Kidney (tissue), 14 donors: ENCODE results near the gene YPEL1. TPM values are rescaled to one million over a fixed set of nuclear protein-coding genes. Genes with fewer than 3 reads are reported as not detected.

Experiments used
- DNase-seq, 5 donors: peaks; one replicate each; pipeline ENCODE4 v3.0.0-alpha.2; 2013 to 2020
- FAIRE-seq: peaks from 2 replicates; lab custom pipeline; 2012; peaks lifted over from hg19 to GRCh38; lab: Jason Lieb, UNC
- H3K27ac ChIP-seq, 2 donors: one replicate each; pipeline ENCODE4 v1.7.0; 2013; ENCODE audit warnings: low read depth in 2 of 2, low read length in 2 of 2, inconsistent platforms in 1 of 2
- H3K27me3 ChIP-seq: one replicate; pipeline ENCODE4 v1.7.1; 2013; ENCODE audit warnings: low read length, inconsistent platforms; ENCODE audit not compliant: control insufficient read depth, insufficient read depth
- H3K36me3 ChIP-seq, 3 donors: one replicate each; pipeline versions ENCODE4 v1.7.0 to v1.7.1; 2013; ENCODE audit warnings: low read length in 3 of 3, control low read depth in 1 of 3, inconsistent platforms in 1 of 3; ENCODE audit not compliant: insufficient read depth in 3 of 3, control insufficient read depth in 2 of 3
- H3K4me1 ChIP-seq, 3 donors: one replicate each; pipeline versions ENCODE4 v1.7.0 to v1.7.1; 2013; ENCODE audit warnings: low read length in 3 of 3, inconsistent platforms in 1 of 3, low read depth in 1 of 3; ENCODE audit not compliant: control insufficient read depth in 2 of 3, insufficient read depth in 2 of 3
- H3K4me3 ChIP-seq, 3 donors: one replicate each; pipeline versions ENCODE4 v1.7.0 to v1.8.1; 2013; ENCODE audit warnings: low read length in 3 of 3, control low read depth in 1 of 3, inconsistent platforms in 1 of 3
- H3K9ac ChIP-seq, 3 donors: one replicate each; pipeline versions ENCODE4 v1.7.0 to v1.7.1; 2013; ENCODE audit warnings: low read length in 3 of 3, control low read depth in 1 of 3, inconsistent platforms in 1 of 3
- H3K9me3 ChIP-seq, 3 donors: one replicate each; pipeline versions ENCODE4 v1.7.0 to v1.7.1; 2013; ENCODE audit warnings: low read length in 3 of 3, control low read depth in 1 of 3, inconsistent platforms in 1 of 3; ENCODE audit not compliant: control insufficient read depth in 2 of 3, insufficient read depth in 1 of 3
- CTCF ChIP-seq: IDR thresholded peaks from 3 replicates; pipeline ENCODE4 v1.5.1; 2012; ENCODE audit warnings: mild to moderate bottlenecking, moderate library complexity, borderline replicate concordance; ENCODE audit not compliant: insufficient read depth; ENCODE audit errors: extremely low read depth
- intact Hi-C: fragments of 100-400 bp; cut with DNase I; formaldehyde crosslinking; loops from one replicate; pipeline ENCODE4 v1.11.1; 2022
- polyA plus RNA-seq: library from polyadenylated mRNA; stranded (reverse); fragments of 350-450 nt; fragmentation: Illumina TruSeq; extraction: RNeasy Lipid Tissue Mini Kit (QIAGEN cat#74804); gene quantifications from one replicate; pipeline ENCODE4 v1.2.3, GENCODE V29; 2014; ENCODE audit warnings: low read depth, low replicate concordance; ENCODE audit not compliant: insufficient read depth
- total RNA-seq: library from RNA; stranded (reverse); fragmentation: NEBNext Ultra II Directional; extraction: Animal tissue kit (Norgen Biotek cat#: 25700); gene quantifications from one replicate; pipeline ENCODE4 v1.2.1, GENCODE V29; 2021
- donor health status: control.
- donor health status: control.
- donor health status: control.
- donor health status: control.
- donor health status: control.
- donor health status: DM: yes; HTN: yes; CAD: no.
- donor health status: Normal renal cell carcinoma (clear cell type).

YPEL1 gene
- total and polyA plus RNA-seq, 2 donors from 2014 or later, result 2.2 to 6.1 TPM

DNA sequence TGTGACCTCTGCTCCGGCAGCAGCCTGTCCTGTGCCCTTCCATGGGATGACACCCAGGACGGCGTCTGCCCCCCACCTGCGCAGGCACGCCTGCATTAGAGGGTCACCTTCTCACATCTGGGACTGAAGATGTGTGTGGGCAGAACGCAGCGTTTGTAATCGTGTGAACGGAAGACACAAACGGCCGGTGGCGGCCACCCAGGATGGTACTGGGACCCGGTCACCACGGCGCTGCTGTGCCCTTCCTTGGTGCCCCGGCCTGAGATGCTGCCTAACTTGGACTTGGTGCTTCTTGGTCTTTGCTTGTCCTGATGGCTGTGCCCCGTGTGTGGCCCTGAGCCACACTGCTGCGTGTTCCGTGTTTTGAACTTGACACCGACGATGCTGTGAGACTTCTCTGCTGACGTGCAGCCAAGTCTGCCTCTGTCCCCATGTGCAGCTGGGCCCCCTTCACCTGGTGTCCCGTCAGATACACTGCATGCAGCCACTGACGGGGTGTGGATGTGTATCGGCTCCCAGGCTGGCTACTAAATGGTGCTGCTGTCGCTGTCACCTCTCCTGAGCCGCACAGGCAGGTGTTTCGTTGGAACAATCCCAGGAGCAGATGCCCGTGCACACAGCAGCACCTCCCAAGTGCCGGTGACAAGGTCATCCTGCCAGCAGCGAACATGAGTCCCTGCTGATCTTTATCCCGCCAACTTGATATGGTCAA, 21.4 kb downstream of the YPEL1 start:
- H3K27me3 ChIP-seq, result no peaks in the 10 kb centered on the region
- no peak overlapping the region for H3K27ac ChIP-seq
- intact Hi-C loops, result loop anchor here (10.0 kb wide), 1 partner anchor 221 kb away; no protein-coding TSS in a partner anchor
- DNase-seq (no peak), FAIRE-seq (no peak)
- peaks cover 0 to 6% (median 0%) of the 10 kb centered on the region in 3 donors for H3K4me1 ChIP-seq
- peaks cover 0 to 3% (median 0%) of the 10 kb centered on the region in 3 donors for H3K36me3 ChIP-seq
- H3K9ac ChIP-seq, result no peak overlapping the region
- no peak overlapping the region for H3K4me3 ChIP-seq
- no peak for TF ChIP-seq CTCF
- H3K9me3 ChIP-seq, result no peaks in the 10 kb centered on the region

DNA sequence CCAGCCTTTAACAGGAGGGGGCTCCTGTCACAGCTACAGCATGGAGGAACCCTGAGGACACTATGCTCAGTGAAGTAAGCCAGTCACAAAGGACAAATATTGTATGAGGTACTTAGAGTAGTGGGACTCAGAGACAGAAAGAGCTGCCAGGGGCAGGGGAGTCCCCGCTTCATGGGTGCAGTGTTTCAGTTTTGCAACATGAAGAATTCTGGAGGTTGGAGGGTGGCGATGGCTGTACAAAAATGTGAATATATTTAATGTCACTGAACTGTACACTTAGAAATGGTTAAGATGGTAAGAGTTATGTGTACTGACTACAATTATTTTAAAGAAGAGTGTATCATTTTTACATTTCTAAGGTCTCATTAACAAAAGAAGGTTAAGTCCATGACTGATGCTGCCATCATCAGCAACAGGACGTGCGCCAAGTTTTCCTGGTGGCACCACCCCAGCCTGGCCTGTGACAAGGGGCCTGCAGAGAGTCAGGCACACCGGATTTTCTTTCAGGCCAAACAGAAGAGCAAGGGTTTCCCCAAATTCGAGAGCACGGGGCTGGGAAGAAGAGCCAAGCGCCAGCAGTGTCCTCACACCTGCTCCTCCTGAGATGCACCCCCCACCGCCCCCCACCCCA, 22.1 kb downstream of the YPEL1 start:
- H3K9ac ChIP-seq, result no peak overlapping the region
- H3K4me1 ChIP-seq, result peaks cover 0 to 6% (median 0%) of the 10 kb centered on the region in 3 donors
- TF ChIP-seq CTCF, result no peak
- DNase-seq, result no peak
- no peak overlapping the region for H3K27ac ChIP-seq
- peaks cover 0 to 3% (median 0%) of the 10 kb centered on the region in 3 donors for H3K36me3 ChIP-seq
- no peak for FAIRE-seq
- no peaks in the 10 kb centered on the region for H3K9me3 ChIP-seq
- H3K4me3 ChIP-seq, result no peak overlapping the region
- intact Hi-C loops, result loop anchor here (10.0 kb wide), 1 partner anchor 221 kb away; no protein-coding TSS in a partner anchor
- no peaks in the 10 kb centered on the region for H3K27me3 ChIP-seq

GRCh38 chr22:21712751-21713427, 22.7 kb downstream of the YPEL1 start:
- H3K36me3 ChIP-seq, result peaks cover 0 to 3% (median 0%) of the 10 kb centered on the region in 3 donors
- DNase-seq (peak in 4 of 5 donors; percentile 67 to 92 (median 74)), FAIRE-seq (no peak)
- no peak overlapping the region for H3K27ac ChIP-seq
- peak; percentile 87 for TF ChIP-seq CTCF
- peak overlapping the region in 2 of 3 donors; percentile 13 to 33 for H3K4me3 ChIP-seq
- H3K9me3 ChIP-seq, result no peaks in the 10 kb centered on the region
- intact Hi-C loops, result loop anchor here (10.0 kb wide), 1 partner anchor 222 kb away; no protein-coding TSS in a partner anchor
- no peaks in the 10 kb centered on the region for H3K27me3 ChIP-seq
- H3K4me1 ChIP-seq, result peaks cover 0 to 6% (median 0%) of the 10 kb centered on the region in 3 donors
- no peak overlapping the region for H3K9ac ChIP-seq
